ENCODE data around the gene NFKBIZ.

DNA sequence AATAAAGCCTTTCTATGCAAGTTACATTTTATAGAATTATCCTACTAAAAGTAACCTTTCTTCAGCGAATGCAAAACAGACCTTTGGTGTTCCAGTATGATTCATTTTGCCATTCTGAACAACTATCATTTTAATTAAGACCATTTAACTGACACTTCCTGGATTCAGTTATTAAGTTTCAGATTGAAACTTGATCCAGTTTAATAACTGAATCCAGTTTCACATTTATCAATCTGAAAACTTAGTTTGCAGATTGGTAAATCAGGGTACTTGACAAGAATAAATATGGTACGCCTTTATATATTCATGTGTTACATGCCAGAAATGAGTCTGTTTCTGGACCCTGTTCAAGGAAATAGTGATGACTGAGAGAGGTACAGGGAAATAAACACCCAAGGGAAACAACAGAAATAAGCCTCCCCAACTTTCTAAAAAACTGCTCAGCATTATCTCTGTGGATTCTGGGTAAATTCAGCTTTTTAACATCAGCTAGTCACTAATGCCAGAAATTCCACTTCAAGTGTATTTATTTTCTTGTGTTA is 23.3 kb upstream of the NFKBIZ start:
- TF ChIP-seq POLR2AphosphoS5 (IDR thresholded peaks at IDR 0.05; ENCODE audit: borderline replicate concordance, low read depth, low read length) (no peak), EZH2 (IDR thresholded peaks at IDR 0.05) (no peak)
